Measurements from ENCODE around the gene LANCL1. TPM values are rescaled to one million over a fixed set of nuclear protein-coding genes. Genes with fewer than 3 reads are reported as not detected.

Gene LANCL1
- total RNA-seq, 1 experiment from 2014 or later = 49.9 TPM

DNA sequence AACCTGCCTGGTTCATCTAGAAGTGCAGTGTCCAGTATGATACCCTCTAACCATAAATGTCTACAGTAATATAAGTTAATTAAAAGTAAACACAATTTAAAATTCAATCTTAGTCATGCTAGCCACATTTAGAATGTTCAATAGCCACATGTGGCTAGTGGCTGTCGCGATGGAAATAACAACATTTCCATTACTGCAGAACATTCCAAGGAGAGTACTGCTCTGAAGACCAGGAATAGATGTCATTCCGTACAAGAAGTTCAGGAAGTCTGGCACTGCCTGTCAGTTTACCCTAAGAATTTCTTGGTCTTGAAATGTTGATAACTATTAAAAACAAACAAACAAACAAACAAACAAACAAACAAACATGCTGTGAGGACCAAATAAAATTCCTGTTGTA, 17.2 kb downstream of the LANCL1 start:
- H3K9me3 Mint-ChIP-seq = no peaks in the 10 kb centered on the region
- Histone ChIP-seq H4K20me1 (ENCODE audit: control insufficient read depth, insufficient read depth, insufficient read length) (no peaks in the 10 kb centered on the region), H2AFZ (ENCODE audit: low read length) (no peak overlapping the region), H4K8ac (replicated peaks; ENCODE audit: insufficient read length, low read depth, low read length) (no peak overlapping the region), H2BK20ac (ENCODE audit: low read depth, low read length, poor library complexity, severe bottlenecking) (no peak overlapping the region), H2AK5ac (ENCODE audit: insufficient read length, low read length) (no peak overlapping the region), H3T11ph (ENCODE audit: low read length) (no peak overlapping the region), H2BK15ac (ENCODE audit: low read depth, low read length) (no peak overlapping the region), H3K4ac (ENCODE audit: low read depth, low read length) (no peak overlapping the region), H3K9ac (ENCODE audit: extremely low read depth, insufficient read length, low read length) (no peak overlapping the region), H3K18ac (ENCODE audit: insufficient read length, low read depth, low read length) (no peak overlapping the region), H4K91ac (ENCODE audit: insufficient read length, low read depth, low read length) (no peak overlapping the region), H3K9me3 (ENCODE audit: control insufficient read depth, low read depth, low read length) (no peaks in the 10 kb centered on the region), H4K5ac (ENCODE audit: insufficient read length, low read depth, low read length) (no peak overlapping the region), H3K14ac (ENCODE audit: insufficient read depth, low read length) (no peak overlapping the region), H3K56ac (ENCODE audit: insufficient read length, low read depth, low read length) (no peak overlapping the region), H2BK12ac (ENCODE audit: insufficient read length, low read depth, low read length) (no peak overlapping the region), H3K4me2 (ENCODE audit: insufficient read depth, insufficient read length, low read length) (no peak overlapping the region), H3K23me2 (ENCODE audit: insufficient read length, low read depth, low read length, poor library complexity, severe bottlenecking) (no peaks in the 10 kb centered on the region), H3K27ac (ENCODE audit: insufficient read length, low read depth, low read length) (no peak overlapping the region), H3K27me3 (ENCODE audit: insufficient read depth, low read length) (no peaks in the 10 kb centered on the region), H2BK5ac (ENCODE audit: insufficient read length, low read length) (no peak overlapping the region), H2BK120ac (ENCODE audit: low read depth, low read length, poor library complexity, severe bottlenecking) (no peak overlapping the region), H3K4me1 (ENCODE audit: insufficient read depth, low read length) (no peaks in the 10 kb centered on the region), H3K79me2 (ENCODE audit: insufficient read depth, low read length) (no peaks in the 10 kb centered on the region), H3K79me1 (ENCODE audit: insufficient read depth, low read depth, low read length, poor library complexity, severe bottlenecking) (no peaks in the 10 kb centered on the region), H3K23ac (ENCODE audit: insufficient read length, low read depth, low read length) (no peak overlapping the region)
- WGBS (ENCODE audit: extremely low coverage, insufficient read length, low lambda C conversion rate) = no CpG with 5 or more reads among the region's 3 CpGs
- no peak overlapping the region for H3K27ac Mint-ChIP-seq
- H3K27me3 Mint-ChIP-seq (ENCODE audit: low read depth) = no peaks in the 10 kb centered on the region
- peaks cover 4 to 33% (median 24%) of the 10 kb centered on the region in 3 experiments; a peak in 6 of 7 replicates for H3K36me3 Mint-ChIP-seq (ENCODE audit: insufficient read depth in 1 of 3, low read depth in 3 of 3)
- DNase-seq = no peak
- H3K4me1 Mint-ChIP-seq = no peaks in the 10 kb centered on the region
- no peak overlapping the region for H3K4me3 Mint-ChIP-seq
- TF ChIP-seq, protein P1, sequence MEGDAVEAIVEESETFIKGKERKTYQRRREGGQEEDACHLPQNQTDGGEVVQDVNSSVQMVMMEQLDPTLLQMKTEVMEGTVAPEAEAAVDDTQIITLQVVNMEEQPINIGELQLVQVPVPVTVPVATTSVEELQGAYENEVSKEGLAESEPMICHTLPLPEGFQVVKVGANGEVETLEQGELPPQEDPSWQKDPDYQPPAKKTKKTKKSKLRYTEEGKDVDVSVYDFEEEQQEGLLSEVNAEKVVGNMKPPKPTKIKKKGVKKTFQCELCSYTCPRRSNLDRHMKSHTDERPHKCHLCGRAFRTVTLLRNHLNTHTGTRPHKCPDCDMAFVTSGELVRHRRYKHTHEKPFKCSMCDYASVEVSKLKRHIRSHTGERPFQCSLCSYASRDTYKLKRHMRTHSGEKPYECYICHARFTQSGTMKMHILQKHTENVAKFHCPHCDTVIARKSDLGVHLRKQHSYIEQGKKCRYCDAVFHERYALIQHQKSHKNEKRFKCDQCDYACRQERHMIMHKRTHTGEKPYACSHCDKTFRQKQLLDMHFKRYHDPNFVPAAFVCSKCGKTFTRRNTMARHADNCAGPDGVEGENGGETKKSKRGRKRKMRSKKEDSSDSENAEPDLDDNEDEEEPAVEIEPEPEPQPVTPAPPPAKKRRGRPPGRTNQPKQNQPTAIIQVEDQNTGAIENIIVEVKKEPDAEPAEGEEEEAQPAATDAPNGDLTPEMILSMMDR (conservative IDR thresholded peaks at IDR 0.05) = no peak

Data from H9 (cell line).